ENCODE data around the gene SLF2. TPM values are rescaled to one million over a fixed set of nuclear protein-coding genes. Genes with fewer than 3 reads are reported as not detected.
"Not testable (repeated sequence)": the region's sequence is repeated elsewhere in the genome, so short reads cannot be mapped to it uniquely, and the experiment has no call there.

The SLF2 gene
- total RNA-seq, 4 donors from 2014 or later = 9.2 to 23.0 (median 20.1) TPM

GRCh38 chr10:100970076-100970913, 57.5 kb downstream of the SLF2 start:
- intact Hi-C loops (cut with DNase I; ENCODE audit: low total_unique reads) = no loop called here
- TF ChIP-seq POLR2A (IDR thresholded peaks at IDR 0.05) (no peak), CTCF (IDR thresholded peaks at IDR 0.05 in 4 of 5, conservative IDR thresholded peaks at IDR 0.05 in 1 of 5) (no peak)
- Histone ChIP-seq H3K9me3 (no peaks in the 10 kb centered on the region), H3K4me3 (peak overlapping the region; percentile 49 to 81 (median 62)), H3K36me3 (peaks cover 0 to 3% of the 10 kb centered on the region in 2 donors), H3K4me1 (peaks cover 7 to 16% of the 10 kb centered on the region in 2 donors), H3K27ac (no peak overlapping the region), H3K27me3 (no peaks in the 10 kb centered on the region)
- in situ Hi-C loops (cut with MboI; ENCODE audit: low sequenced_read_pairs in 4 of 4) = no loop called here
- no peak for DNase-seq
- ATAC-seq = no peak

GRCh38 chr10:100970914-100971811, 58.4 kb downstream of the SLF2 start:
- H3K4me3 ChIP-seq = no peak overlapping the region
- in situ Hi-C loops (cut with MboI; ENCODE audit: low sequenced_read_pairs in 4 of 4) (no loop called here), intact Hi-C loops (cut with DNase I; ENCODE audit: low total_unique reads) (no loop called here)
- H3K4me1 ChIP-seq = peaks cover 7 to 16% of the 10 kb centered on the region in 2 donors
- ATAC-seq = no peak
- H3K9me3 ChIP-seq = no peaks in the 10 kb centered on the region
- no peaks in the 10 kb centered on the region for H3K36me3 ChIP-seq
- H3K27me3 ChIP-seq = no peaks in the 10 kb centered on the region
- TF ChIP-seq POLR2A (IDR thresholded peaks at IDR 0.05) (no peak), CTCF (IDR thresholded peaks at IDR 0.05 in 4 of 5, conservative IDR thresholded peaks at IDR 0.05 in 1 of 5) (no peak)
- DNase-seq = no peak
- H3K27ac ChIP-seq = no peak overlapping the region

GRCh38 chr10:100972115-100972903, 59.5 kb downstream of the SLF2 start:
- H3K9me3 ChIP-seq = no peaks in the 10 kb centered on the region
- peaks cover 7 to 16% of the 10 kb centered on the region in 2 donors for H3K4me1 ChIP-seq
- in situ Hi-C loops (cut with MboI; ENCODE audit: low sequenced_read_pairs in 4 of 4) = no loop called here
- no peaks in the 10 kb centered on the region for H3K27me3 ChIP-seq
- H3K36me3 ChIP-seq = no peaks in the 10 kb centered on the region
- ATAC-seq (no peak), DNase-seq (no peak)
- intact Hi-C loops (cut with DNase I; ENCODE audit: low total_unique reads) = no loop called here
- TF ChIP-seq POLR2A (IDR thresholded peaks at IDR 0.05) (no peak), CTCF (IDR thresholded peaks at IDR 0.05 in 4 of 5, conservative IDR thresholded peaks at IDR 0.05 in 1 of 5) (no peak)
- H3K27ac ChIP-seq = no peak overlapping the region
- no peak overlapping the region for H3K4me3 ChIP-seq

GRCh38 chr10:100972904-100973535, 60.3 kb downstream of the SLF2 start:
- no peaks in the 10 kb centered on the region for H3K27me3 ChIP-seq
- intact Hi-C loops (cut with DNase I; ENCODE audit: low total_unique reads) (no loop called here), in situ Hi-C loops (cut with MboI; ENCODE audit: low sequenced_read_pairs in 4 of 4) (no loop called here)
- TF ChIP-seq CTCF (IDR thresholded peaks at IDR 0.05 in 4 of 5, conservative IDR thresholded peaks at IDR 0.05 in 1 of 5) (no peak), POLR2A (IDR thresholded peaks at IDR 0.05) (no peak)
- H3K27ac ChIP-seq = no peak overlapping the region
- H3K4me1 ChIP-seq = peaks cover 7 to 16% of the 10 kb centered on the region in 2 donors
- DNase-seq = no peak
- H3K36me3 ChIP-seq = no peaks in the 10 kb centered on the region
- H3K4me3 ChIP-seq = no peak overlapping the region
- no peaks in the 10 kb centered on the region for H3K9me3 ChIP-seq
- no peak for ATAC-seq

GRCh38 chr10:100975397-100975796, 62.6 kb downstream of the SLF2 start:
- ATAC-seq; H3K9me3 ChIP-seq; in situ Hi-C loops (cut with MboI; ENCODE audit: low sequenced_read_pairs in 4 of 4); H3K36me3 ChIP-seq; intact Hi-C loops (cut with DNase I; ENCODE audit: low total_unique reads); DNase-seq; H3K27ac ChIP-seq; H3K4me3 ChIP-seq; H3K27me3 ChIP-seq; H3K4me1 ChIP-seq: not testable (repeated sequence)
